Inferior parietal cortex (tissue), 1 donor: ENCODE results near the gene PRRT1.
"Not testable (repeated sequence)": the region's sequence is repeated elsewhere in the genome, so short reads cannot be mapped to it uniquely, and the experiment has no call there.

Source experiments
- DNase-seq: peaks from one replicate; pipeline ENCODE4 v3.0.0-alpha.2; 2016; ENCODE audit errors: extremely low spot score

Gene PRRT1

GRCh38 chr6:32188381-32189068 is 36.8 kb upstream of the PRRT1 start:
- DNase-seq: no peak

GRCh38 chr6:32187725-32188380 is 36.1 kb upstream of the PRRT1 start:
- not testable (repeated sequence) for DNase-seq

GRCh38 chr6:32187009-32187709 is 35.4 kb upstream of the PRRT1 start:
- no peak for DNase-seq

- not testable (repeated sequence) for DNase-seq
Measured at GRCh38 chr6:32186151-32186840, 34.6 kb upstream of the PRRT1 start.

- DNase-seq: not testable (repeated sequence)
Measured at GRCh38 chr6:32185681-32186131, 34.0 kb upstream of the PRRT1 start.

GRCh38 chr6:32184084-32184640 is 32.4 kb upstream of the PRRT1 start, which contains the start of gene AGER:
TSS of gene AGER (minus strand) at chr6:32184253. CDS start at chr6:32184222, 31 bp downstream.
- no peak for DNase-seq

GRCh38 chr6:32183483-32184083 is 31.8 kb upstream of the PRRT1 start:
- DNase-seq: no peak

- DNase-seq: no peak
Measured at GRCh38 chr6:32183030-32183429, 31.3 kb upstream of the PRRT1 start.

GRCh38 chr6:32182555-32182981 is 30.8 kb upstream of the PRRT1 start:
- DNase-seq: no peak

GRCh38 chr6:32181915-32182529 is 30.3 kb upstream of the PRRT1 start:
- no peak for DNase-seq

GRCh38 chr6:32181148-32181702 is 29.5 kb upstream of the PRRT1 start:
- DNase-seq: no peak

GRCh38 chr6:32179766-32180405 is 28.1 kb upstream of the PRRT1 start:
- no peak for DNase-seq

- DNase-seq: no peak
Measured at GRCh38 chr6:32178547-32179440, 27.1 kb upstream of the PRRT1 start.

- peak; percentile 100 for DNase-seq
Measured at GRCh38 chr6:32177788-32178546, 26.2 kb upstream of the PRRT1 start, which contains the start of gene RNF5. TSS of gene RNF5 (plus strand) at chr6:32178405. CDS start at chr6:32178512, 107 bp downstream.

- no peak for DNase-seq
Measured at GRCh38 chr6:32177183-32177787, 25.5 kb upstream of the PRRT1 start.

- peak; percentile 41 for DNase-seq
Measured at GRCh38 chr6:32176476-32177182, 24.9 kb upstream of the PRRT1 start.
